ENCODE measurements around the gene SYP. TPM values are rescaled to one million over a fixed set of nuclear protein-coding genes. Genes with fewer than 3 reads are reported as not detected.

SYP gene
- total RNA-seq, 4 donors from 2014 or later = 2.9 to 10.5 (median 5.4) TPM

DNA sequence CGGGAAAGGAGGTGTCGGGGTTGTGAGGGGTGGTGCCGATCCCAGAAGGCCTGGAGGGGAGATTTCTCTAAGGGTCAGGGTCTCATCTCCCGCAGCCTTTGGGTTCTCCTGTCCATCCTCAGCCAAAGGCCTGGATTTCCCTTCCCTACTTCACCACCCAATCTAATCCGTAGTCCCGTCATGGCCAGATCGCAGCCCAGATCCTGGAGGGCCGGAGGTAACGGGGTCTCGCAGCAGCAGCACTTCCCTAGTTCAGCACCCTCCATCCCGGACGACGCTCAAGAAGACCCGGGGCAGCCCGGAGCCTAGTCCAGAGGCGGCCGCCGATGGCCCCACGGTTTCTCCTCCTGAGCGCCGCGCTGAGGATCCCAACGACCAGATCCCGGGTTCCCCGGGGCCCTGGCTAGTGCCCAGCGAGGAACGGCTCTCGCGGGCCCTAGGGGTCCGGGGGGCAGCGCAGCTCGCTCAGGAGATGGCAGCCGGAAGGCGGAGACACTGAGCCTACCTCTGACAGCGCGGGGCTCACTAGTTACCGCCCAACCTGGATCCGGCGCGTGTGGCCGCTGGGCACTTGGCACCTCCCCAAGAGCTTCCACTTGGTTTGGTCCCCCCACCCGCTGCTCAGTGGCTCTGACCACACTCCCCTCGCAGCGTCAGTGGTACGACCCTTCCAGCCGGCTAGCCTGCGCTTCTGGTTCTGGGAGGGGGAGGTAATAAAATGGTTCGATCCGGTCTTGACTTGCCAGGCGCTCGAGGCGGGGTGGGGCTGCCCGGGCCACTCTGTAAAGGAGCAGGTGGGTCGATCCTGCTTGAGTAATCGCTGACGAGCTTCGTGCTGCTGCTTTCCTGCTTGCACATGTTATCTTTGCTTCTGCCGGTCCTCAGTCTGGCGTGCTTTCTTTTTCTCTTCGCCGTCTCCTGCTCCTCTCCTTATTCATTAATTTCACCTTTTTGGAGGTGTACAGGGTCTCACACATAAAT, 33.8 kb downstream of the SYP start:
- ATAC-seq = peak; percentile 47
- H3K27ac ChIP-seq = peak overlapping the region; percentile 89 to 96 (median 92)
- H3K36me3 ChIP-seq = no peaks in the 10 kb centered on the region
- 15 to 44% methylated on average over 3 to 12 of the region's 61 CpGs for WGBS, 2 donors (ENCODE audit: low coverage in 1 of 2)
- no peaks in the 10 kb centered on the region for H3K9me3 ChIP-seq
- peaks cover 0 to 38% (median 0%) of the 10 kb centered on the region in 3 donors for H3K4me1 ChIP-seq
- H3K4me3 ChIP-seq = peak overlapping the region; percentile 42 to 51
- TF ChIP-seq, protein P1, sequence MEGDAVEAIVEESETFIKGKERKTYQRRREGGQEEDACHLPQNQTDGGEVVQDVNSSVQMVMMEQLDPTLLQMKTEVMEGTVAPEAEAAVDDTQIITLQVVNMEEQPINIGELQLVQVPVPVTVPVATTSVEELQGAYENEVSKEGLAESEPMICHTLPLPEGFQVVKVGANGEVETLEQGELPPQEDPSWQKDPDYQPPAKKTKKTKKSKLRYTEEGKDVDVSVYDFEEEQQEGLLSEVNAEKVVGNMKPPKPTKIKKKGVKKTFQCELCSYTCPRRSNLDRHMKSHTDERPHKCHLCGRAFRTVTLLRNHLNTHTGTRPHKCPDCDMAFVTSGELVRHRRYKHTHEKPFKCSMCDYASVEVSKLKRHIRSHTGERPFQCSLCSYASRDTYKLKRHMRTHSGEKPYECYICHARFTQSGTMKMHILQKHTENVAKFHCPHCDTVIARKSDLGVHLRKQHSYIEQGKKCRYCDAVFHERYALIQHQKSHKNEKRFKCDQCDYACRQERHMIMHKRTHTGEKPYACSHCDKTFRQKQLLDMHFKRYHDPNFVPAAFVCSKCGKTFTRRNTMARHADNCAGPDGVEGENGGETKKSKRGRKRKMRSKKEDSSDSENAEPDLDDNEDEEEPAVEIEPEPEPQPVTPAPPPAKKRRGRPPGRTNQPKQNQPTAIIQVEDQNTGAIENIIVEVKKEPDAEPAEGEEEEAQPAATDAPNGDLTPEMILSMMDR (IDR thresholded peaks at IDR 0.05) = peak in 2 of 4 experiments; percentile 18 to 58
- TF ChIP-seq POLR2AphosphoS5 (IDR thresholded peaks at IDR 0.05) = peak; percentile 63
- TF ChIP-seq POLR2A (IDR thresholded peaks at IDR 0.05) = no peak
- TF ChIP-seq EP300 (IDR thresholded peaks at IDR 0.05) = no peak
- no peaks in the 10 kb centered on the region for H3K27me3 ChIP-seq

DNA sequence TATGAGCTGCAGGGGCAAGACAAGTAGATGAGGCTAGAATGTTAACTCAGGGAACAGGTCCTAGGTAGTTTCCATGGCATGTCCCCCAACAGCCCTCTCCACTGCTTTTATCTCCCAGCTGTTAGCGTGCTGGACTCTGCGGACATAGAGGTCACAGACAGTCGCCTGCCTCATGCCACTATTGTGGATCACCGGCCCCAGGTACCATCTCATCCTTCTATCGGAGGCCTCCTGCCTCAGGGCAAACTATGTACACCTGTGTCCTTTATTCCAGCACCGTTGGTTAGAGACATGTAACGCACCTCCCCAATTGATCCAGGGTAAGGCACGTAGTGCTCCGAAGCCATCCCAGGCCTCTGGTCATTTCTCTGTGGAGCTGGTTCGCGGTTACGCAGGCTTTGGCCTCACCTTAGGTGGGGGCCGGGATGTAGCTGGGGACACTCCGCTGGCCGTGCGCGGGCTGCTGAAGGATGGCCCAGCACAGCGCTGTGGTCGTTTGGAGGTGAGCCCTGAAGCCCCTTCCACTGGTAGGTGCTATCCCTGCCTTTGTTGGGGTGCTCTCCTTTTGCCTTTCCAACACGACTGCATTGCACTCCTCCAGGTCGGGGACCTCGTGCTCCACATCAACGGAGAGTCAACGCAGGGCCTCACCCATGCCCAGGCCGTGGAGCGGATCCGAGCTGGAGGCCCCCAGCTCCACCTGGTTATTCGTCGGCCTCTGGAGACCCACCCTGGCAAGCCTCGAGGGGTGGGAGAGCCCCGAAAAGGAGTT, 35.2 kb downstream of the SYP start:
- Histone ChIP-seq H3K9me3 (no peaks in the 10 kb centered on the region), H3K4me3 (no peak overlapping the region), H3K27ac (peak overlapping the region; percentile 89 to 96 (median 92)), H3K27me3 (no peaks in the 10 kb centered on the region), H3K36me3 (no peaks in the 10 kb centered on the region), H3K4me1 (peaks cover 0 to 34% (median 0%) of the 10 kb centered on the region in 3 donors)
- no peak for ATAC-seq
- TF ChIP-seq POLR2AphosphoS5 (IDR thresholded peaks at IDR 0.05) (no peak), EP300 (IDR thresholded peaks at IDR 0.05) (no peak), POLR2A (IDR thresholded peaks at IDR 0.05) (no peak)
- TF ChIP-seq, protein P1 (IDR thresholded peaks at IDR 0.05) = no peak
- 78% methylated on average over 3 of the region's 31 CpGs; no CpG with 5 or more reads in 1 of the 2 donors for WGBS, 2 donors (ENCODE audit: low coverage in 1 of 2)

DNA sequence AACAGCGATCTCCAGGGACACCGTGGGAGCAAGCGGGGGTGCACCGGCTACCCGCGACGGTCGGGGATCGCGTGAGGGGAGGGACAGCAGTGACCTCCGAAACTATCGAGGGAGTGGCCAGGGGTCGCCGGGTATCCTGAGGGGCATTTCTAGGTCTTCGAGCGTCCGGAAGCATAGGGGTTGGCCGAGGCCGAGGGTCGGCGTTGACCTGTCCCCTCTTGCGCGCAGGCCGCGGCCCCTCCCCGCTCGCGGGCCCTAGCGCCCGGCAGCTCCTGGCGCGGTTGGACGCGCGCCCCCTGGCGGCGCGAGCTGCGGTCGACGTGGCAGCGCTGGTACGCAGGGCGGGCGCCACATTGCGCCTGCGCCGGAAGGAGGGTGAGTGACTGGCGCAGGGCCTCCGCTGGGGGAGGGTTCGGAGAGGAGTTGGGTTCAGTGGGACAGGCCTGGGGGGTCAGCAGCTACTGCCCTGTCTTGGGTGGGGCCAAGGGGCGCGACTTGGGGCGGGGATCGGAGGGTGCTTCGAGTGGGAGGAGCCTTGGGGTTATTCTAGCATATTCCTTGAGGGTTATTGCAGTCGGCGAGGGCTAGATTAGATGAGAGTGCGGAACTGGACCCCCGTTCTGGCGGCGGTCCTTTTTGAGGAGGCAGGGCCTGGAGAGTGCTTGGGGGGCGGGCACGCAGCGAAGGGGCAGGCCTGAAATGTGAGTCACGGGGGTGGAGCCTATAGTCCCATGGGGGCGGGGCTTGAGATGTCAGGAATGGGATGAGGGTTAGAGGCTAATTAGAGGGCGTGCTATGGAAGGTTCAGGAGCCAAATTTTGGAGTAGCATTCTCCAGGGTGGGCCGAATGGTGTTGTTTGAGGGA, 36.2 kb downstream of the SYP start:
- no peaks in the 10 kb centered on the region for H3K9me3 ChIP-seq
- H3K4me3 ChIP-seq = peak overlapping the region; percentile 8 to 48
- TF ChIP-seq, protein P1 (IDR thresholded peaks at IDR 0.05) = peak; percentile 57 to 92 (median 88)
- TF ChIP-seq EP300 (IDR thresholded peaks at IDR 0.05) (no peak), POLR2AphosphoS5 (IDR thresholded peaks at IDR 0.05) (peak; percentile 12), POLR2A (IDR thresholded peaks at IDR 0.05) (peak; percentile 56 to 69)

DNA sequence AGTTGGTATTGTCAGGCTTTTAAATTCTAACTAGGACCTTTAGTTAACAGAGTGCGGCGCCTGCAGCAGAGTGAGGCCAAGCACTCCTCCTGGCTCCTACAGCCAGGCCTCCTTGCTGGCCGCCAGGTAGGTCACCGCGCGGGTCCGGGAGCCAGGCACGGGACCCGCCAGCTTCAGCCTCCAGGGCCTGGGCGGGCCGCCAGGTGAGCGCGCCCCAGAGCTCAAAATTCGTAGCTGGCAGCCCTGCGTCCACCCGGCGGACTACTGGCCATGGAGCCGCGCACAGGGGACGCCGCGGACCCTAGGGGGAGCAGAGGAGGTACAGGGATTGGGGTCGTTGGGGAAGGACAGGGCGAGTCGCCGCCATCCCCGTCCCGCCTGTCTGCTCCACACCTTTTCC, 37.4 kb downstream of the SYP start, which contains the start of gene MAGIX:
Gene MAGIX (plus strand): TSS at position 139 of the 400 bp plus-strand sequence. CDS start 132 bp downstream, at position 271.
- Histone ChIP-seq H3K27me3 (no peaks in the 10 kb centered on the region), H3K4me1 (peaks cover 0 to 26% (median 0%) of the 10 kb centered on the region in 3 donors), H3K36me3 (no peaks in the 10 kb centered on the region), H3K9me3 (no peaks in the 10 kb centered on the region), H3K4me3 (peak within 1 kb of the TSS; percentile 8 to 48), H3K27ac (peak within 1 kb of the TSS; percentile 89 to 96 (median 93))
- no CpG with 5 or more reads among the region's 28 CpGs for WGBS, 2 donors (ENCODE audit: low coverage in 1 of 2)
- TF ChIP-seq POLR2AphosphoS5 (IDR thresholded peaks at IDR 0.05) (no peak), EP300 (IDR thresholded peaks at IDR 0.05) (no peak), POLR2A (IDR thresholded peaks at IDR 0.05) (no peak)
- ATAC-seq = no peak

More for the DNA sequence above, 36.2 kb downstream of the SYP start:
- H3K27me3 ChIP-seq = no peaks in the 10 kb centered on the region
- peak overlapping the region; percentile 89 to 96 (median 93) for H3K27ac ChIP-seq
- ATAC-seq = peak; percentile 80
- H3K4me1 ChIP-seq = peaks cover 0 to 34% (median 0%) of the 10 kb centered on the region in 3 donors
- no peaks in the 10 kb centered on the region for H3K36me3 ChIP-seq
- 20 to 30% methylated on average over 2 to 11 of the region's 69 CpGs for WGBS, 2 donors (ENCODE audit: low coverage in 1 of 2)
